ENCODE results near the gene ZNF98.

The ZNF98 gene

GRCh38 chr19:22422211-22422610 is at the start of gene ZNF98:
Gene ZNF98 (minus strand): TSS chr19:22422346. CDS start chr19:22422224, 122 bp downstream.
- no peak for DNase-seq (ENCODE audit: low read depth)

- no peak for DNase-seq (ENCODE audit: low read depth)
Measured at GRCh38 chr19:22446605-22447004, 24.5 kb upstream of the ZNF98 start.

GRCh38 chr19:22438011-22438410 is 15.9 kb upstream of the ZNF98 start:
- no peak for DNase-seq (ENCODE audit: low read depth)

GRCh38 chr19:22427960-22428913 is 6.1 kb upstream of the ZNF98 start:
- no peak for DNase-seq (ENCODE audit: low read depth)

GRCh38 chr19:22427547-22427946 is 5.4 kb upstream of the ZNF98 start:
- DNase-seq (ENCODE audit: low read depth): no peak

GRCh38 chr19:22426901-22427300 is 4.8 kb upstream of the ZNF98 start:
- no peak for DNase-seq (ENCODE audit: low read depth)

- DNase-seq (ENCODE audit: low read depth): no peak
Measured at GRCh38 chr19:22421797-22422196, 349 bp downstream of the ZNF98 start.

GRCh38 chr19:22354665-22355064 is 67.5 kb downstream of the ZNF98 start:
- no peak for DNase-seq (ENCODE audit: low read depth)

Measured in ELR (cell line).